HL-60 (cell line): ENCODE measurements around the gene ZIC4.

Experiments used
- CTCF ChIP-seq: IDR thresholded peaks from one replicate; pipeline ENCODE4 v1.5.1; 2011; ENCODE audit warnings: low read length, control low read depth, inconsistent platforms; ENCODE audit not compliant: insufficient read depth
- SPI1 ChIP-seq: IDR thresholded peaks from 2 replicates; pipeline ENCODE4 v1.6.1; 2012; ENCODE audit warnings: low read depth, mild to moderate bottlenecking, borderline replicate concordance

- TF ChIP-seq CTCF (no peak), SPI1 (no peak)
Observed at GRCh38 chr3:147348976-147349375, 57.4 kb downstream of the ZIC4 start.
